ENCODE results near the gene SELP.

The SELP gene

GRCh38 chr1:169568497-169568896 lies 61.4 kb downstream of the SELP start:
- Histone ChIP-seq H3K9ac (ENCODE audit: low read length) (no peak overlapping the region), H3K4me3 (ENCODE audit: low read length) (no peak overlapping the region), H3K79me2 (ENCODE audit: low read length) (peaks cover 82% of the 10 kb centered on the region), H3K27me3 (ENCODE audit: low read depth, low read length) (no peaks in the 10 kb centered on the region), H3K4me1 (ENCODE audit: low read length) (peaks cover 18% of the 10 kb centered on the region), H2AFZ (ENCODE audit: low read depth, low read length) (no peak overlapping the region), H3K4me2 (ENCODE audit: low read length) (no peak overlapping the region), H3K36me3 (replicated peaks; ENCODE audit: low read depth, low read length) (peaks cover 92% of the 10 kb centered on the region), H3K9me3 (ENCODE audit: insufficient read depth, low read length) (no peaks in the 10 kb centered on the region), H4K20me1 (ENCODE audit: insufficient read depth, low read length) (peaks cover 69% of the 10 kb centered on the region), H3K27ac (ENCODE audit: low read length) (no peak overlapping the region)
- no peak for TF ChIP-seq EZH2phosphoT487 (IDR thresholded peaks at IDR 0.05; ENCODE audit: low read depth)
- TF ChIP-seq, protein P1, sequence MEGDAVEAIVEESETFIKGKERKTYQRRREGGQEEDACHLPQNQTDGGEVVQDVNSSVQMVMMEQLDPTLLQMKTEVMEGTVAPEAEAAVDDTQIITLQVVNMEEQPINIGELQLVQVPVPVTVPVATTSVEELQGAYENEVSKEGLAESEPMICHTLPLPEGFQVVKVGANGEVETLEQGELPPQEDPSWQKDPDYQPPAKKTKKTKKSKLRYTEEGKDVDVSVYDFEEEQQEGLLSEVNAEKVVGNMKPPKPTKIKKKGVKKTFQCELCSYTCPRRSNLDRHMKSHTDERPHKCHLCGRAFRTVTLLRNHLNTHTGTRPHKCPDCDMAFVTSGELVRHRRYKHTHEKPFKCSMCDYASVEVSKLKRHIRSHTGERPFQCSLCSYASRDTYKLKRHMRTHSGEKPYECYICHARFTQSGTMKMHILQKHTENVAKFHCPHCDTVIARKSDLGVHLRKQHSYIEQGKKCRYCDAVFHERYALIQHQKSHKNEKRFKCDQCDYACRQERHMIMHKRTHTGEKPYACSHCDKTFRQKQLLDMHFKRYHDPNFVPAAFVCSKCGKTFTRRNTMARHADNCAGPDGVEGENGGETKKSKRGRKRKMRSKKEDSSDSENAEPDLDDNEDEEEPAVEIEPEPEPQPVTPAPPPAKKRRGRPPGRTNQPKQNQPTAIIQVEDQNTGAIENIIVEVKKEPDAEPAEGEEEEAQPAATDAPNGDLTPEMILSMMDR (IDR thresholded peaks at IDR 0.05; ENCODE audit: low read depth, low read length) = no peak

DNA sequence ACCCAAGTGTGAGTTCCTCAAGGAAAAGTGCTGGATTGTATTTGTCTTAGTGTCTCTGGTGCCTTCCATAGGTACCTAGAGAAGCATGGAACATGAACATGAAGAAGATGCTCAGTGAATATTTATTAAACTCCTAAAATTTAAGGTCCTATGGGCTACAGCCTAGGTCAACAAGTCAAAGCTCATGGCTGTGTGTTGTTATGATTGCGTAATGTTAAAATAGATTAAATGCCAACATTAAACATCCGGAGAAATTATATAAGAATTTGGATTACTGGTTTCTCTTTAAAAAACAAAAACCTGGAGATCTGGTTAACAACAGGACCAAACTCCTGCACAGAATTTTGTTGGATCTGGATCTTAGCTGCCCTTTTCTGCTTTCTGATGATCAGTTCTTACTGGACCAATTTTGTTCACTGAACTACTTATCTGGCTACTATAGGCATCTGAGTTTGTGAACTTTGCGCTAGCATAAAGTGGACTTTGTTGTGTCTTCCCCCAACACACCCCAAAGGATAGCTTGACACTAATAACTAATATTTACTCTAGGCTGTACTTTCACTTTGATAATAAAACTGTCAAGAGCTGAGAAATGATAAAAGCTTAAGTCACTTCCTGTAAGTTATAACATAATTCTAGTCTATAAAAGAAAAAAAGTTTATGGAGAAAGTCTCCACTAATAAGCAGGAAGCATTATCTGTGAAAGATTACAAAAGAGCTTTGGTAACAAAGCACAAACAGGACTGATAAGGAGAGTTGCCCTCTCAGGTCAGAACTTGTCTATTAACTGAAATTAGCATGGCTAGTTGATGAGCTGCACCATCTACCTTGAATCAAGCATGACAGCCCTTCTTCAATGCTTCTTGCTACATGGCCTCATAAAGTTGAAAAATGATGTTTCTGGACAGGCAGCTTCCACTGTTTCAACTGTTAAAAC lies 64.3 kb downstream of the SELP start:
- Histone ChIP-seq H4K20me1 (ENCODE audit: insufficient read depth, low read length) (peaks cover 41% of the 10 kb centered on the region), H3K9me3 (ENCODE audit: insufficient read depth, low read length) (no peaks in the 10 kb centered on the region), H3K4me2 (ENCODE audit: low read length) (no peak overlapping the region), H3K27me3 (ENCODE audit: low read depth, low read length) (no peaks in the 10 kb centered on the region), H3K27ac (ENCODE audit: low read length) (no peak overlapping the region), H3K79me2 (ENCODE audit: low read length) (peaks cover 57% of the 10 kb centered on the region), H3K4me3 (ENCODE audit: low read length) (no peak overlapping the region), H3K9ac (ENCODE audit: low read length) (no peak overlapping the region), H3K36me3 (replicated peaks; ENCODE audit: low read depth, low read length) (peaks cover 90% of the 10 kb centered on the region), H2AFZ (ENCODE audit: low read depth, low read length) (no peak overlapping the region), H3K4me1 (ENCODE audit: low read length) (peaks cover 22% of the 10 kb centered on the region)
- TF ChIP-seq, protein P1 (IDR thresholded peaks at IDR 0.05; ENCODE audit: low read depth, low read length) = no peak
- no peak for TF ChIP-seq EZH2phosphoT487 (IDR thresholded peaks at IDR 0.05; ENCODE audit: low read depth)

DNA sequence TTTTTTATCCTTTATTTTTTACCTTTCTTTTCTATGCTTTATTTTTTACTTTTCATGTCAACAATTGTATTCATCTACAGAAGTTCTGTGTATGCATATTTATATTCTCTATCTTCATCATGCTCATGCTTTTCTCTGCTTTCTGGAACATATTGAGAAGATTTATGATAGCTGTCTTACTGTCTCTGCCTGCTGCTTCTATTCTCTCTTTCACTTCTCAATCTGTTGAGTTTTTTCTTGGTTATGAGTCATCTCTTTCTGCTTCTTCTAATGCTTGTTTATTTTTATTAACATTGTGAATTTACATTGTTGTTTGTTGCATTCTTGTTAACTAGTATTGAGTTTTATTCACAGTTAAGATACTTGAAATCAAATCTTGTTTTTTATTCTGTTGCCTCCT lies 66.3 kb downstream of the SELP start:
- TF ChIP-seq, protein P1 (IDR thresholded peaks at IDR 0.05; ENCODE audit: low read depth, low read length) = no peak
- no peak for TF ChIP-seq EZH2phosphoT487 (IDR thresholded peaks at IDR 0.05; ENCODE audit: low read depth)
- H3K9me3 ChIP-seq (ENCODE audit: insufficient read depth, low read length) = no peaks in the 10 kb centered on the region
- no peak overlapping the region for H2AFZ ChIP-seq (ENCODE audit: low read depth, low read length)
- peaks cover 92% of the 10 kb centered on the region for H3K36me3 ChIP-seq (replicated peaks; ENCODE audit: low read depth, low read length)
- H3K4me1 ChIP-seq (ENCODE audit: low read length) = peaks cover 22% of the 10 kb centered on the region
- H3K4me2 ChIP-seq (ENCODE audit: low read length) = peak overlapping the region; percentile 7; the same call in 1 of the 2 replicates
- peaks cover 25% of the 10 kb centered on the region for H4K20me1 ChIP-seq (ENCODE audit: insufficient read depth, low read length)
- no peaks in the 10 kb centered on the region for H3K27me3 ChIP-seq (ENCODE audit: low read depth, low read length)
- peaks cover 39% of the 10 kb centered on the region for H3K79me2 ChIP-seq (ENCODE audit: low read length)
- H3K4me3 ChIP-seq (ENCODE audit: low read length) = no peak overlapping the region
- no peak overlapping the region for H3K9ac ChIP-seq (ENCODE audit: low read length)
- peak overlapping the region; percentile 36 for H3K27ac ChIP-seq (ENCODE audit: low read length)

GRCh38 chr1:169563019-169563615 lies 66.8 kb downstream of the SELP start:
- no peaks in the 10 kb centered on the region for H3K9me3 ChIP-seq (ENCODE audit: insufficient read depth, low read length)
- TF ChIP-seq, protein P1 (IDR thresholded peaks at IDR 0.05; ENCODE audit: low read depth, low read length) = no peak
- no peak for TF ChIP-seq EZH2phosphoT487 (IDR thresholded peaks at IDR 0.05; ENCODE audit: low read depth)
- peaks cover 36% of the 10 kb centered on the region for H3K79me2 ChIP-seq (ENCODE audit: low read length)
- H3K4me2 ChIP-seq (ENCODE audit: low read length) = no peak overlapping the region
- H3K36me3 ChIP-seq (replicated peaks; ENCODE audit: low read depth, low read length) = peaks cover 92% of the 10 kb centered on the region
- no peak overlapping the region for H3K4me3 ChIP-seq (ENCODE audit: low read length)
- H3K27ac ChIP-seq (ENCODE audit: low read length) = peak overlapping the region; percentile 36; the same call in 1 of the 2 replicates
- peaks cover 22% of the 10 kb centered on the region for H3K4me1 ChIP-seq (ENCODE audit: low read length)
- no peak overlapping the region for H3K9ac ChIP-seq (ENCODE audit: low read length)
- peaks cover 20% of the 10 kb centered on the region for H4K20me1 ChIP-seq (ENCODE audit: insufficient read depth, low read length)
- no peaks in the 10 kb centered on the region for H3K27me3 ChIP-seq (ENCODE audit: low read depth, low read length)
- H2AFZ ChIP-seq (ENCODE audit: low read depth, low read length) = no peak overlapping the region
